ENCODE data around the gene EDNRA.

The EDNRA gene

DNA sequence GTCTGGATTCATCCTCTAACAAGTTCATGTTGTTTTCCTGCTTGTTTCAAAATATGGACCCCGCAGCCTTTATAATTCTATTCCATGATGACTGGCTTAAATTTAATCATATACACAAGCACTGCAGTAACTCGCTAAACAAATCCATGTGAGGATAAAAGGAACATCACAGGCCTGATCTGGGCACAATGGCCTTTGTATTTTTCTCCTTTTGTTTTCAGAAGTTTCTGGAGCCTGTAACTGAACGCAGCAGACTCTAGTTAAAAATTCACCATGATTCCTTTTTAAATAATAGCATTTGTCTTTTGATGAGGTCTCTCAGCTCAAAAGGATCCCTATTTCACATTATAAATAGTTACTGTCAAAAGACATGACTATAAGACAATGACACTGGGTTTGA is 106.1 kb downstream of the EDNRA start:
- no peak for DNase-seq (ENCODE audit: low read depth in 2 of 2)
- no peak overlapping the region for H3K4me3 ChIP-seq (replicated peaks in 1 of 2; ENCODE audit: low read depth in 2 of 2, low read length in 2 of 2)
- TF ChIP-seq, protein P1, sequence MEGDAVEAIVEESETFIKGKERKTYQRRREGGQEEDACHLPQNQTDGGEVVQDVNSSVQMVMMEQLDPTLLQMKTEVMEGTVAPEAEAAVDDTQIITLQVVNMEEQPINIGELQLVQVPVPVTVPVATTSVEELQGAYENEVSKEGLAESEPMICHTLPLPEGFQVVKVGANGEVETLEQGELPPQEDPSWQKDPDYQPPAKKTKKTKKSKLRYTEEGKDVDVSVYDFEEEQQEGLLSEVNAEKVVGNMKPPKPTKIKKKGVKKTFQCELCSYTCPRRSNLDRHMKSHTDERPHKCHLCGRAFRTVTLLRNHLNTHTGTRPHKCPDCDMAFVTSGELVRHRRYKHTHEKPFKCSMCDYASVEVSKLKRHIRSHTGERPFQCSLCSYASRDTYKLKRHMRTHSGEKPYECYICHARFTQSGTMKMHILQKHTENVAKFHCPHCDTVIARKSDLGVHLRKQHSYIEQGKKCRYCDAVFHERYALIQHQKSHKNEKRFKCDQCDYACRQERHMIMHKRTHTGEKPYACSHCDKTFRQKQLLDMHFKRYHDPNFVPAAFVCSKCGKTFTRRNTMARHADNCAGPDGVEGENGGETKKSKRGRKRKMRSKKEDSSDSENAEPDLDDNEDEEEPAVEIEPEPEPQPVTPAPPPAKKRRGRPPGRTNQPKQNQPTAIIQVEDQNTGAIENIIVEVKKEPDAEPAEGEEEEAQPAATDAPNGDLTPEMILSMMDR (IDR thresholded peaks at IDR 0.05; ENCODE audit: low read depth, low read length) = no peak

DNA sequence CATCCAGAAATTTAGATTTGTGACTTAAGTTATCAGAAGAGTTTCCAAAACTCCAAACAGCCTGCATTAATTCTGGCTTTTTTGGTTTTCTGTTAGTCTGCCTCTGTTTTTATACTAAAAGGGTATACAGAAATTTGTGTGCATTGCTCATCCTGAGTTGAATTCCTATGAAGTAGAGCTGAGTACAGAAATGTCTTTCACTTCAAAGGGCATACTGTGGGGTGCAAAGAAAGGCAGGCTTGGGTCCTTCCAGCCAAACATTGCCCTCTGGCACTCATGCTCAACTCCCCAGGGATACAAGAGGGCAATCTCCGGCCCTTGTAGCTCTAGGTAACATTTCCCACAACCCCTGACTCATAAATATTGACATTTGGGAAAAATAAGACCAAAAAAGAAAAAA is 108.7 kb downstream of the EDNRA start:
- DNase-seq (ENCODE audit: low read depth in 2 of 2) = peak; percentile 26 to 52
- H3K4me3 ChIP-seq (replicated peaks in 1 of 2; ENCODE audit: low read depth in 2 of 2, low read length in 2 of 2) = no peak overlapping the region
- TF ChIP-seq, protein P1 (IDR thresholded peaks at IDR 0.05; ENCODE audit: low read depth, low read length) = no peak

DNA sequence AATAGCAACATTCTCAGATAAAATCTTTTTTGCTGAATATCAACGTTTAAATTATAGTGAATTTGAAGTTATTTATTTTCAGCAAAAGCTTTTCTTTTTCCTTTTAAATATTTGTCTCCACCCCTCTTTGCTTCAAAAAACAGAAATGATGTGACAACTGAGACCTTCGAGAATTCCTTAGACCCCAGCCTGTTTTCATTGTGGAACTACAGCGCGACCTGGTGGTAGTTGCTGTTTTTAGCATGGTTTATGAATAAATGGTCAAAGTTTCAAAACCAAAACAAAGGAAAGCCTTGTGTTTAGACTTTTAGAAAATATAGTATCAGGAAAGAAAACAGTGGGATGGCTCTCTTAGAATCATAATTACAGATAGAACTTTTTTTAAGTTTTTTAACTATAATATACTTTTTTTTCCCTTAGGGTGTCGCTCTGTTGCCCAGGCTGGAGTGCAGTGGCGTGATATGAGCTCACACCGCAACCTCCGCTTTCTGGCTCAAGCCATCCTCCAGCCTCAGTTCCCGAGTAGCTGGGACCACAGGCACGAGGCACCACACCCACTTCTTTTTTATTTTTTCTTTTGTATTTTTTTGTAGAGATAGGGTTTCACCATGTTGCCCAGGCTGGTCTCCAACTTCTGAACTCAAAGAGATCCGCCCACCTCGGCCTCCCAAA is 109.5 kb downstream of the EDNRA start:
- H3K4me3 ChIP-seq (replicated peaks in 1 of 2; ENCODE audit: low read depth in 2 of 2, low read length in 2 of 2) = no peak overlapping the region
- DNase-seq (ENCODE audit: low read depth in 2 of 2) = peak; percentile 84 to 89
- TF ChIP-seq, protein P1 (IDR thresholded peaks at IDR 0.05; ENCODE audit: low read depth, low read length) = peak; percentile 70

DNA sequence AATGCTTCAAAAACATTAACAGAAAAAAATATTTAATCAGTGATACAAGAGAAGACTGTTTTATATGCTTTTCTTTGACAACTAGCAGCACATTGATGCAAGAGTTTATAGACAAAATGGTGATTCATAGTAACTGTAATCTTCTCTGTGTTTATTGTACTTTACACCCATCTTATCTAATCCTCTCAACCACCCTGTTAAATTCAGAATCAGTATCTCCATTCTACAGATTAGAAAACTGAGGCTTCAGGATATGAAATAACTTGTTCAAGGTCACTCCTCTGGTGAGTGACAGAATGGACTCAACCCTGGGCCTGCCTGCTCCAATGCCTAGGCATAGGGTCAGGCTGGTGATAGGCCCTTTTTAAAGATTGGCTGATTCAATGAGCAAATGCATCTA is 110.2 kb downstream of the EDNRA start:
- peak in 1 of 2 donors; percentile 39 for DNase-seq (ENCODE audit: low read depth in 2 of 2)
- H3K4me3 ChIP-seq (replicated peaks in 1 of 2; ENCODE audit: low read depth in 2 of 2, low read length in 2 of 2) = no peak overlapping the region
- TF ChIP-seq, protein P1 (IDR thresholded peaks at IDR 0.05; ENCODE audit: low read depth, low read length) = no peak

DNA sequence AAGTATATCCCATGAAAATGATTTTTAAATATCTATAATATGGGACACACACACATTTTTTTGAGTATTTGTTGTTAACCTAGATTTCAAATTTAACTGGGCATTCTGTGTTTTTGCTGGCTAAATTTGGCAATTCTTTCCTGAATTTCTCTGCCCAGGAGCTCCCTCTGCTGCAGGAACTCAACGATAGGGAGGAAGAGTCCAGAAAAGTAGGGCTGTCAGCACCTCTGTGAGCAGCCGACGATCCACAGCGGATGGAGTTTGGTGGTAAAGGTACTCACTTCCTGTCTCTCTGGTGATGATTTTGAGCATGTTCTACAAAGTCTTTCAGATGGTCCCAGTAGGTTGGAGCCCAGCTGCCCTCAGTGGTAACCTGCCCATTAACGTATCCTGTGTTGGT is 113.2 kb downstream of the EDNRA start:
- no peak for DNase-seq (ENCODE audit: low read depth in 2 of 2)
- TF ChIP-seq, protein P1 (IDR thresholded peaks at IDR 0.05; ENCODE audit: low read depth, low read length) = peak; percentile 35

More for the DNA sequence above, 113.2 kb downstream of the EDNRA start:
- H3K4me3 ChIP-seq (replicated peaks in 1 of 2; ENCODE audit: low read depth in 2 of 2, low read length in 2 of 2) = no peak overlapping the region
